Measurements from ENCODE around the gene AOC2. TPM values are rescaled to one million over a fixed set of nuclear protein-coding genes. Genes with fewer than 3 reads are reported as not detected.

Gene AOC2
- total and polyA plus RNA-seq, 2 of the 13 experiments (the other 11 are each of a cell fraction or from before 2014, with no cell fraction given) = 1.2 to 3.3 TPM

- TF ChIP-seq CHCHD3 (CRISPR knock-in tag; IDR thresholded peaks at IDR 0.05) (no peak), POLR2A (IDR thresholded peaks at IDR 0.05; ENCODE audit: insufficient read depth in 1 of 2, low read depth in 2 of 2, low read length in 2 of 2) (peak in 1 of 2 experiments; percentile 39; a peak in 1 of 4 replicates), PCBP2 (optimal IDR thresholded peaks at IDR 0.05; ENCODE audit: low read depth, low read length, poor library complexity, severe bottlenecking) (no peak), ZNF296 (CRISPR knock-in tag; conservative IDR thresholded peaks at IDR 0.05) (no peak), ATF3 (CRISPR knock-in tag; IDR thresholded peaks at IDR 0.05) (peak; percentile 21; the same call in 1 of the 2 replicates), KLF13 (CRISPR knock-in tag; IDR thresholded peaks at IDR 0.05) (no peak), ZNF558 (CRISPR knock-in tag; IDR thresholded peaks at IDR 0.05; ENCODE audit: borderline replicate concordance) (no peak), ZNF138 (CRISPR knock-in tag; IDR thresholded peaks at IDR 0.05; ENCODE audit: low read depth) (no peak), ZMAT3 (CRISPR knock-in tag; conservative IDR thresholded peaks at IDR 0.05) (0 out of 2 replicates have a peak, but pooled peaks have one; percentile 24), PLRG1 (conservative IDR thresholded peaks at IDR 0.05) (no peak), ZNF44 (CRISPR knock-in tag; IDR thresholded peaks at IDR 0.05) (no peak), REPIN1 (CRISPR knock-in tag; IDR thresholded peaks at IDR 0.05; ENCODE audit: borderline replicate concordance, low read depth) (0 out of 2 replicates have a peak, but pooled peaks have one; percentile 67), SCMH1 (CRISPR knock-in tag; IDR thresholded peaks at IDR 0.05; ENCODE audit: borderline replicate concordance) (no peak), SATB2 (CRISPR knock-in tag; IDR thresholded peaks at IDR 0.05) (no peak), NR2F1 (CRISPR knock-in tag; IDR thresholded peaks at IDR 0.05) (peak; percentile 27 to 71; a peak in 2 of 4 replicates), BATF2 (CRISPR knock-in tag; IDR thresholded peaks at IDR 0.05) (no peak), ZNF609 (CRISPR knock-in tag; IDR thresholded peaks at IDR 0.05; ENCODE audit: borderline replicate concordance) (peak; percentile 77; the same call in 1 of the 2 replicates), SRSF9 (IDR thresholded peaks at IDR 0.05; ENCODE audit: borderline replicate concordance, insufficient read depth, low read depth, low read length, poor library complexity, severe bottlenecking) (no peak), ZSCAN30 (CRISPR knock-in tag; IDR thresholded peaks at IDR 0.05) (no peak), ZBTB33 (CRISPR knock-in tag; IDR thresholded peaks at IDR 0.05) (peak; percentile 34; the same call in 1 of the 2 replicates), ZNF567 (CRISPR knock-in tag; IDR thresholded peaks at IDR 0.05; ENCODE audit: borderline replicate concordance) (no peak), GZF1 (CRISPR knock-in tag; IDR thresholded peaks at IDR 0.05) (no peak), KDM4B (CRISPR knock-in tag; IDR thresholded peaks at IDR 0.05) (no peak)
Measured at GRCh38 chr17:42855048-42855596, 10.7 kb downstream of the AOC2 start (continued).

Measured in HepG2 (cell line).